ENCODE data around the gene CLMN. TPM values are rescaled to one million over a fixed set of nuclear protein-coding genes. Genes with fewer than 3 reads are reported as not detected.

The CLMN gene
- total and polyA plus RNA-seq, 2 of the 8 experiments (the other 6 are each of a cell fraction or from before 2014, with no cell fraction given): 1.6 to 8.2 TPM

GRCh38 chr14:95137804-95138167 is 181.9 kb downstream of the CLMN start:
- H4K5ac ChIP-seq (ENCODE audit: insufficient read length, low read depth, low read length): no peak overlapping the region
- H3K9me3 ChIP-seq (ENCODE audit: insufficient read depth in 2 of 2, low read depth in 1 of 2, low read length in 1 of 2): no peaks in the 10 kb centered on the region
- H3K23ac ChIP-seq (ENCODE audit: insufficient read length): no peak overlapping the region
- H2BK15ac ChIP-seq (ENCODE audit: low read length): no peak overlapping the region
- H3K4me1 ChIP-seq (replicated peaks in 1 of 4; ENCODE audit: control insufficient read depth in 3 of 4, insufficient read depth in 4 of 4, low read length in 3 of 4): peaks cover 2 to 14% (median 7%) of the 10 kb centered on the region in 4 experiments; a peak in 5 of 7 replicates
- H3K79me1 ChIP-seq (ENCODE audit: low read depth, low read length): 0 out of 2 replicates have a peak, but pooled peaks cover 2% of the 10 kb centered on the region
- DNase-seq (ENCODE audit: low read depth in 1 of 2, low spot score in 2 of 2) (no peak), FAIRE-seq (no peak)
- no peak overlapping the region for H3K4me2 ChIP-seq (ENCODE audit: insufficient read depth in 1 of 2, low read depth in 2 of 2, low read length in 2 of 2)
- H3K36me3 ChIP-seq (ENCODE audit: control insufficient read depth in 2 of 4, insufficient read depth in 4 of 4, low read length in 3 of 4): no peaks in the 10 kb centered on the region
- no peak overlapping the region for H4K91ac ChIP-seq (replicated peaks; ENCODE audit: insufficient read length, low read length)
- no peaks in the 10 kb centered on the region for H3K27me3 ChIP-seq (replicated peaks in 1 of 4; ENCODE audit: control insufficient read depth in 3 of 4, extremely low read depth in 1 of 4, insufficient read depth in 3 of 4, low read length in 3 of 4)
- peaks cover 6 to 86% of the 10 kb centered on the region in 2 experiments; a peak in 3 of 4 replicates for H3K79me2 ChIP-seq (ENCODE audit: control insufficient read depth in 1 of 2, insufficient read depth in 2 of 2, low read length in 2 of 2)
- WGBS, 2 experiments (ENCODE audit: extremely low coverage in 1 of 2, insufficient coverage in 1 of 2, insufficient read length in 1 of 2, insufficient replicate concordance in 2 of 2, low coverage in 1 of 2, low lambda C conversion rate in 2 of 2, missing lambda C conversion rate in 1 of 2): 79% methylated on average over 5 of the region's 5 CpGs; no CpG with 5 or more reads in 1 of the 2 experiments
- H2BK20ac ChIP-seq (ENCODE audit: low read length): no peak overlapping the region
- H3K27ac ChIP-seq (ENCODE audit: low read depth, low read length): no peak overlapping the region
- no peak overlapping the region for H3K4ac ChIP-seq (replicated peaks; ENCODE audit: insufficient read length, low read depth, low read length)
- H4K20me1 ChIP-seq (replicated peaks in 1 of 2; ENCODE audit: control insufficient read depth in 1 of 2, insufficient read depth in 2 of 2, low read length in 2 of 2): peaks cover 2 to 4% of the 10 kb centered on the region in 2 experiments
- ChIA-PET POLR2A (ENCODE audit: partially characterized antibody) (interaction anchor here (1.0 to 1.5 kb wide), 4 partner anchors 19 to 368 kb away, joined by 3 to 5 read pairs (median 3); partner anchors contain the start of genes DICER1 and GSC), CTCF (ENCODE audit: partially characterized antibody) (interaction anchor here (0.9 kb wide), 1 partner anchor 19 kb away, joined by 4 read pairs; no protein-coding TSS in a partner anchor)
- H2BK5ac ChIP-seq (ENCODE audit: low read depth, low read length): no peak overlapping the region
- H2BK120ac ChIP-seq (replicated peaks; ENCODE audit: low read depth, low read length): no peak overlapping the region
- TF ChIP-seq RBBP5 (IDR thresholded peaks at IDR 0.05; ENCODE audit: borderline replicate concordance, low read depth, low read length) (no peak), SRF (IDR thresholded peaks at IDR 0.05; ENCODE audit: low read depth, low read length) (no peak), TEAD4 (IDR thresholded peaks at IDR 0.05; ENCODE audit: low read depth, low read length) (no peak), SP4 (IDR thresholded peaks at IDR 0.05; ENCODE audit: low read length) (no peak), POU5F1 (IDR thresholded peaks at IDR 0.05; ENCODE audit: low read depth, low read length) (no peak), KDM4A (IDR thresholded peaks at IDR 0.05; ENCODE audit: low read depth, low read length, severe bottlenecking) (no peak)
- H3K56ac ChIP-seq (replicated peaks; ENCODE audit: insufficient read length, low read depth, low read length): no peak overlapping the region
- H3K9ac ChIP-seq (replicated peaks in 1 of 4; ENCODE audit: extremely low read depth in 1 of 4, low read depth in 3 of 4, low read length in 3 of 4): no peak overlapping the region
- no peak overlapping the region for H4K8ac ChIP-seq (ENCODE audit: extremely low read depth, insufficient read depth, low read length)
- no peak overlapping the region for H2AK5ac ChIP-seq (ENCODE audit: low read depth, low read length)
- H3K4me3 ChIP-seq (ENCODE audit: extremely low read depth in 1 of 4, insufficient read depth in 2 of 4, low read depth in 3 of 4, low read length in 4 of 4): no peak overlapping the region
- H3K18ac ChIP-seq (ENCODE audit: extremely low read depth, low read length): 0 out of 2 replicates have a peak overlapping the region, but pooled peaks have one; percentile 19
- no peak overlapping the region for H2AFZ ChIP-seq (ENCODE audit: low read length)
- no peaks in the 10 kb centered on the region; the same call in 1 of the 2 replicates for H3K23me2 ChIP-seq (ENCODE audit: low read depth, low read length)
- H3K14ac ChIP-seq (ENCODE audit: insufficient read length): no peak overlapping the region
- H2BK12ac ChIP-seq (ENCODE audit: low read depth, low read length): no peak overlapping the region

Measured in H1 (cell line).